K562 (cell line): ENCODE data around the gene ADAT1. TPM values are rescaled to one million over a fixed set of nuclear protein-coding genes. Genes with fewer than 3 reads are reported as not detected.

Experiments used
- ASH1L ChIP-seq: fragments of 450-650 bp; IDR thresholded peaks from 2 replicates; pipeline ENCODE4 v1.6.1; 2018; ENCODE audit warnings: borderline replicate concordance, mild to moderate bottlenecking, low read depth; ENCODE audit not compliant: partially characterized antibody
- FOSL1 ChIP-seq: fragments of 200-800 bp; sonication (Bioruptor generic); conservative IDR thresholded peaks from 2 replicates; pipeline ENCODE4 v1.6.1; 2016; ENCODE audit warnings: missing genetic modification characterization, missing compliant biosample characterization
- FOXK2 ChIP-seq, 2 experiments: fragments of 450-650 bp; IDR thresholded peaks in 1 of 2; conservative IDR thresholded peaks in 1 of 2; 2 replicates each; pipeline ENCODE4 v1.6.1; 2016; ENCODE audit warnings: low read depth in 2 of 2, mild to moderate bottlenecking in 1 of 2
- KDM2B ChIP-seq: fragments of 250-450 bp; sonication (Bioruptor Pico); IDR thresholded peaks from 2 replicates; pipeline ENCODE4 v1.8.0; 2021; ENCODE audit warnings: mild to moderate bottlenecking, moderate library complexity
- NFIX ChIP-seq: fragments of 250-450 bp; sonication (Bioruptor Pico); IDR thresholded peaks from 2 replicates; pipeline ENCODE4 v1.4.0; 2020; ENCODE audit warnings: low read depth, mild to moderate bottlenecking, moderate library complexity
- POLR2AphosphoS5 ChIP-seq: IDR thresholded peaks from 2 replicates; pipeline ENCODE4 v1.6.1; 2011; ENCODE audit warnings: mild to moderate bottlenecking, low read depth, low read length, moderate library complexity; ENCODE audit not compliant: control insufficient read depth, insufficient read depth
- SP1 ChIP-seq: sonication (generic); formaldehyde crosslinking; IDR thresholded peaks from 2 replicates; pipeline ENCODE4 v1.8.1; 2022; ENCODE audit warnings: mild to moderate bottlenecking, missing genetic modification reagents
- TEAD1 ChIP-seq, 2 experiments: fragments of 450-650 bp in 1 of 2; sonication (generic) in 1 of 2; formaldehyde crosslinking; IDR thresholded peaks; 2 replicates each; pipeline versions ENCODE4 v1.4.0 to v1.8.0; 2020 to 2022; ENCODE audit warnings: mild to moderate bottlenecking in 2 of 2, missing genetic modification reagents in 1 of 2
- ZNF197 ChIP-seq: fragments of 200-800 bp; sonication (Bioruptor generic); IDR thresholded peaks from 2 replicates; pipeline ENCODE4 v1.6.1; 2016; ENCODE audit warnings: low read depth, missing genetic modification characterization, missing compliant biosample characterization
- ZNF232 ChIP-seq: sonication (generic); formaldehyde crosslinking; IDR thresholded peaks from 2 replicates; pipeline ENCODE4 v1.8.0; 2022; ENCODE audit warnings: mild to moderate bottlenecking, missing genetic modification reagents
- ZNF57 ChIP-seq: fragments of 450-650 bp; formaldehyde crosslinking; IDR thresholded peaks from 2 replicates; pipeline ENCODE4 v1.4.0; 2020; ENCODE audit warnings: mild to moderate bottlenecking, moderate library complexity
- polyA plus RNA-seq, 8 experiments: library from polyadenylated mRNA; depleted of rRNA in 4 of 8; stranded (reverse) in 5 of 8; unstranded in 3 of 8; fragments of >200 nt; fragmentation: Nextera tagmentation in 2 of 8; fragmentation: Illumina TruSeq in 1 of 8; extraction: Ambion mirVana in 2 of 8; extraction: Trizol in 1 of 8; gene quantifications; 2 replicates each; pipeline versions ENCODE4 v1.2.1 to v1.2.3, GENCODE V29; 2011 to 2014; ENCODE audit warnings: inconsistent platforms in 1 of 8, missing spikeins in 1 of 8
- total RNA-seq, 7 experiments: library from RNA; depleted of rRNA in 6 of 7; stranded (reverse); fragments of >200 nt in 6 of 7; fragmentation: Illumina TruSeq in 2 of 7; extraction: Trizol in 2 of 7; gene quantifications; 2 replicates each; pipeline versions ENCODE4 v1.2.1 to v1.2.3, GENCODE V29; 2011 to 2021; ENCODE audit warnings: low replicate concordance in 1 of 7
- TF ChIP-seq, protein P1 (sequence below), 2 experiments: fragments of 450-650 bp in 1 of 2; sonication (generic) in 1 of 2; formaldehyde crosslinking in 1 of 2; IDR thresholded peaks; 2 replicates each; pipeline versions ENCODE4 v1.7.1 to v1.9.0; 2016 to 2022; ENCODE audit warnings: inconsistent platforms in 1 of 2, mild to moderate bottlenecking in 1 of 2, missing genetic modification reagents in 1 of 2
- TF ChIP-seq, protein P2 (sequence below): fragments of 200-400 bp; formaldehyde crosslinking; IDR thresholded peaks from 2 replicates; pipeline ENCODE4 v1.6.1; 2017; ENCODE audit warnings: mild to moderate bottlenecking, low read depth, low read length, moderate library complexity
- TF ChIP-seq, protein P3 (sequence below): fragments of 450-650 bp; IDR thresholded peaks from 2 replicates; pipeline ENCODE4 v1.6.1; 2018; ENCODE audit warnings: mild to moderate bottlenecking, low read depth; ENCODE audit not compliant: partially characterized antibody

The ADAT1 gene
- total and polyA plus RNA-seq, 9 of the 15 experiments (the other 6 are each of a cell fraction or from before 2014, with no cell fraction given), result 16.0 to 36.7 (median 28.2) TPM

DNA sequence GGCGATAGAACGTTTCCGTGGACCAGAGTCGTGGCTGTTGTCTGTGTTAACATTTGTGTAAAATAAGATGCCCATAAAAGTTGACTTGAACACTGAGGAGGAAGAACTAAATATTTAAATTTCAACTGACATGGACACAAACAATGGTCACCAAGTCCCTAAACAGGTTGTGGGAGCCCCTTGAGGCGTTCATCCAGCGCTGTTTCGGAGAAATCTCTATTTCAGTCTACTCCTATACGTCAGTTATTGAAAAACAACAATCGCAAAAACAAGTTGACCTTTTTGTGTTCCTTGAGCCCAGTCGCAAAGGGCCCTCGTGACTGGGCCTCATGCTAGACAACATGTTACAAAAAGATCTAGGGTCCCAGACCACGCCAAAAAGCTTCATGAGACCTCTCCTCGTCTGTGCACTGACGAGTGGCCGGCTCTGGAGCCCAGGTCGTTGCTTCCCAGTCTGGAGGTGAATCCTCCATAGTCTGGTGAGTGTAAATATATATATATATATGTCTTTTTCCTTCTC is 66.6 kb downstream of the ADAT1 start (continued):
- TF ChIP-seq, protein P1, sequence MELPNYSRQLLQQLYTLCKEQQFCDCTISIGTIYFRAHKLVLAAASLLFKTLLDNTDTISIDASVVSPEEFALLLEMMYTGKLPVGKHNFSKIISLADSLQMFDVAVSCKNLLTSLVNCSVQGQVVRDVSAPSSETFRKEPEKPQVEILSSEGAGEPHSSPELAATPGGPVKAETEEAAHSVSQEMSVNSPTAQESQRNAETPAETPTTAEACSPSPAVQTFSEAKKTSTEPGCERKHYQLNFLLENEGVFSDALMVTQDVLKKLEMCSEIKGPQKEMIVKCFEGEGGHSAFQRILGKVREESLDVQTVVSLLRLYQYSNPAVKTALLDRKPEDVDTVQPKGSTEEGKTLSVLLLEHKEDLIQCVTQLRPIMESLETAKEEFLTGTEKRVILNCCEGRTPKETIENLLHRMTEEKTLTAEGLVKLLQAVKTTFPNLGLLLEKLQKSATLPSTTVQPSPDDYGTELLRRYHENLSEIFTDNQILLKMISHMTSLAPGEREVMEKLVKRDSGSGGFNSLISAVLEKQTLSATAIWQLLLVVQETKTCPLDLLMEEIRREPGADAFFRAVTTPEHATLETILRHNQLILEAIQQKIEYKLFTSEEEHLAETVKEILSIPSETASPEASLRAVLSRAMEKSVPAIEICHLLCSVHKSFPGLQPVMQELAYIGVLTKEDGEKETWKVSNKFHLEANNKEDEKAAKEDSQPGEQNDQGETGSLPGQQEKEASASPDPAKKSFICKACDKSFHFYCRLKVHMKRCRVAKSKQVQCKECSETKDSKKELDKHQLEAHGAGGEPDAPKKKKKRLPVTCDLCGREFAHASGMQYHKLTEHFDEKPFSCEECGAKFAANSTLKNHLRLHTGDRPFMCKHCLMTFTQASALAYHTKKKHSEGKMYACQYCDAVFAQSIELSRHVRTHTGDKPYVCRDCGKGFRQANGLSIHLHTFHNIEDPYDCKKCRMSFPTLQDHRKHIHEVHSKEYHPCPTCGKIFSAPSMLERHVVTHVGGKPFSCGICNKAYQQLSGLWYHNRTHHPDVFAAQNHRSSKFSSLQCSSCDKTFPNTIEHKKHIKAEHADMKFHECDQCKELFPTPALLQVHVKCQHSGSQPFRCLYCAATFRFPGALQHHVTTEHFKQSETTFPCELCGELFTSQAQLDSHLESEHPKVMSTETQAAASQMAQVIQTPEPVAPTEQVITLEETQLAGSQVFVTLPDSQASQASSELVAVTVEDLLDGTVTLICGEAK (IDR thresholded peaks at IDR 0.05), result no peak
- TF ChIP-seq, protein P1 (CRISPR knock-in tag; IDR thresholded peaks at IDR 0.05), result no peak
- TF ChIP-seq ZNF57 (CRISPR knock-in tag) (no peak), ZNF232 (no peak), POLR2AphosphoS5 (0 out of 2 replicates have a peak, but pooled peaks have one; percentile 4), FOSL1 (tag) (no peak), TEAD1 (CRISPR knock-in tag; IDR thresholded peaks at IDR 0.05) (no peak), FOXK2 (conservative IDR thresholded peaks at IDR 0.05 in 1 of 2, IDR thresholded peaks at IDR 0.05 in 1 of 2; ENCODE audit: low read depth in 2 of 2) (peak in 1 of 2 experiments; percentile 81; a peak in 2 of 4 replicates), SP1 (CRISPR knock-in tag) (0 out of 2 replicates have a peak, but pooled peaks have one; percentile 14), KDM2B (0 out of 2 replicates have a peak, but pooled peaks have one; percentile 26), NFIX (CRISPR knock-in tag) (no peak), ASH1L (no peak), ZNF197 (no peak)
- TF ChIP-seq, protein P2, sequence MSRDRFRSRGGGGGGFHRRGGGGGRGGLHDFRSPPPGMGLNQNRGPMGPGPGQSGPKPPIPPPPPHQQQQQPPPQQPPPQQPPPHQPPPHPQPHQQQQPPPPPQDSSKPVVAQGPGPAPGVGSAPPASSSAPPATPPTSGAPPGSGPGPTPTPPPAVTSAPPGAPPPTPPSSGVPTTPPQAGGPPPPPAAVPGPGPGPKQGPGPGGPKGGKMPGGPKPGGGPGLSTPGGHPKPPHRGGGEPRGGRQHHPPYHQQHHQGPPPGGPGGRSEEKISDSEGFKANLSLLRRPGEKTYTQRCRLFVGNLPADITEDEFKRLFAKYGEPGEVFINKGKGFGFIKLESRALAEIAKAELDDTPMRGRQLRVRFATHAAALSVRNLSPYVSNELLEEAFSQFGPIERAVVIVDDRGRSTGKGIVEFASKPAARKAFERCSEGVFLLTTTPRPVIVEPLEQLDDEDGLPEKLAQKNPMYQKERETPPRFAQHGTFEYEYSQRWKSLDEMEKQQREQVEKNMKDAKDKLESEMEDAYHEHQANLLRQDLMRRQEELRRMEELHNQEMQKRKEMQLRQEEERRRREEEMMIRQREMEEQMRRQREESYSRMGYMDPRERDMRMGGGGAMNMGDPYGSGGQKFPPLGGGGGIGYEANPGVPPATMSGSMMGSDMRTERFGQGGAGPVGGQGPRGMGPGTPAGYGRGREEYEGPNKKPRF, result no peak
- TF ChIP-seq, protein P3, sequence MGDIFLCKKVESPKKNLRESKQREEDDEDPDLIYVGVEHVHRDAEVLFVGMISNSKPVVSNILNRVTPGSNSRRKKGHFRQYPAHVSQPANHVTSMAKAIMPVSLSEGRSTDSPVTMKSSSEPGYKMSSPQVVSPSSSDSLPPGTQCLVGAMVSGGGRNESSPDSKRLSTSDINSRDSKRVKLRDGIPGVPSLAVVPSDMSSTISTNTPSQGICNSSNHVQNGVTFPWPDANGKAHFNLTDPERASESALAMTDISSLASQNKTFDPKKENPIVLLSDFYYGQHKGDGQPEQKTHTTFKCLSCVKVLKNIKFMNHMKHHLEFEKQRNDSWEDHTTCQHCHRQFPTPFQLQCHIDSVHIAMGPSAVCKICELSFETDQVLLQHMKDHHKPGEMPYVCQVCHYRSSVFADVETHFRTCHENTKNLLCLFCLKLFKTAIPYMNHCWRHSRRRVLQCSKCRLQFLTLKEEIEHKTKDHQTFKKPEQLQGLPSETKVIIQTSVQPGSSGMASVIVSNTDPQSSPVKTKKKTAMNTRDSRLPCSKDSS, result no peak
